ENCODE data around the gene SOX1. TPM values are rescaled to one million over a fixed set of nuclear protein-coding genes. Genes with fewer than 3 reads are reported as not detected.

The SOX1 gene
- total RNA-seq, 4 donors from 2014 or later, result 0.23 to 0.93 TPM; not detected in 2

- Histone ChIP-seq H3K36me3 (no peaks in the 10 kb centered on the region), H3K9me3 (no peaks in the 10 kb centered on the region), H3K4me1 (peaks cover 0 to 28% (median 0%) of the 10 kb centered on the region in 3 donors), H3K27ac (no peak overlapping the region), H3K4me3 (no peak overlapping the region), H3K27me3 (peaks cover 97% of the 10 kb centered on the region)
- WGBS, 2 donors (ENCODE audit: low coverage in 1 of 2), result no CpG with 5 or more reads among the region's 44 CpGs
- TF ChIP-seq POLR2A (IDR thresholded peaks at IDR 0.05) (no peak), POLR2AphosphoS5 (IDR thresholded peaks at IDR 0.05) (no peak), EP300 (IDR thresholded peaks at IDR 0.05) (no peak)
- TF ChIP-seq, protein P1, sequence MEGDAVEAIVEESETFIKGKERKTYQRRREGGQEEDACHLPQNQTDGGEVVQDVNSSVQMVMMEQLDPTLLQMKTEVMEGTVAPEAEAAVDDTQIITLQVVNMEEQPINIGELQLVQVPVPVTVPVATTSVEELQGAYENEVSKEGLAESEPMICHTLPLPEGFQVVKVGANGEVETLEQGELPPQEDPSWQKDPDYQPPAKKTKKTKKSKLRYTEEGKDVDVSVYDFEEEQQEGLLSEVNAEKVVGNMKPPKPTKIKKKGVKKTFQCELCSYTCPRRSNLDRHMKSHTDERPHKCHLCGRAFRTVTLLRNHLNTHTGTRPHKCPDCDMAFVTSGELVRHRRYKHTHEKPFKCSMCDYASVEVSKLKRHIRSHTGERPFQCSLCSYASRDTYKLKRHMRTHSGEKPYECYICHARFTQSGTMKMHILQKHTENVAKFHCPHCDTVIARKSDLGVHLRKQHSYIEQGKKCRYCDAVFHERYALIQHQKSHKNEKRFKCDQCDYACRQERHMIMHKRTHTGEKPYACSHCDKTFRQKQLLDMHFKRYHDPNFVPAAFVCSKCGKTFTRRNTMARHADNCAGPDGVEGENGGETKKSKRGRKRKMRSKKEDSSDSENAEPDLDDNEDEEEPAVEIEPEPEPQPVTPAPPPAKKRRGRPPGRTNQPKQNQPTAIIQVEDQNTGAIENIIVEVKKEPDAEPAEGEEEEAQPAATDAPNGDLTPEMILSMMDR (IDR thresholded peaks at IDR 0.05), result no peak
- ATAC-seq, result no peak
Measured at GRCh38 chr13:112104881-112105234, 37.9 kb downstream of the SOX1 start.

DNA sequence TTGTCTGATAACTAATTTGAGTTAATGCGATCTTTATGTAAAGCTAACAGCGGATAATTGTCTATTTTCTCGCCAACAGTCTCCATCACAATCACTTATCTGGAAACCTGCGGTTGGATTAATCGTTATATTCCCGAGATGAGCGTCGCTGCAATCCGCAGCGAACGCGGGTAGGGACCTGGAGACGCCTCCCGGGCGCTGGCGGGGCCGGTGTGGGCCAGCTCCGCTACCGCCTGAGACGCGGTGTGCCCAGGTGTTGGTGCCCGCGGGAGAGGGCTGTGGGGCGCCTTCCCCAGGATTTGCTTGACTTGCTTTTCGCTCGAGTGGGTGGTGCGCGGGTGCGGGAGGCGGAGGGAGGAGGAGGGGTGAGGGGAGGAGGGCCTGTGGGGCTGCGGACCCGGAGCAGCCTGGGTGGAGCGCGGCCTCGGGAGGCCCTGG, 38.3 kb downstream of the SOX1 start:
- no peak for TF ChIP-seq EP300 (IDR thresholded peaks at IDR 0.05)
- no peak for TF ChIP-seq POLR2A (IDR thresholded peaks at IDR 0.05)
- no peak for TF ChIP-seq POLR2AphosphoS5 (IDR thresholded peaks at IDR 0.05)
- TF ChIP-seq, protein P1 (IDR thresholded peaks at IDR 0.05), result no peak
- peaks cover 99% of the 10 kb centered on the region for H3K27me3 ChIP-seq
- ATAC-seq, result no peak
- H3K4me3 ChIP-seq, result no peak overlapping the region
- H3K27ac ChIP-seq, result no peak overlapping the region
- no peaks in the 10 kb centered on the region for H3K36me3 ChIP-seq
- WGBS, 2 donors (ENCODE audit: low coverage in 1 of 2), result 0% methylated on average over 1 to 21 of the region's 35 CpGs
- no peaks in the 10 kb centered on the region for H3K9me3 ChIP-seq
- H3K4me1 ChIP-seq, result peaks cover 0 to 28% (median 0%) of the 10 kb centered on the region in 3 donors

DNA sequence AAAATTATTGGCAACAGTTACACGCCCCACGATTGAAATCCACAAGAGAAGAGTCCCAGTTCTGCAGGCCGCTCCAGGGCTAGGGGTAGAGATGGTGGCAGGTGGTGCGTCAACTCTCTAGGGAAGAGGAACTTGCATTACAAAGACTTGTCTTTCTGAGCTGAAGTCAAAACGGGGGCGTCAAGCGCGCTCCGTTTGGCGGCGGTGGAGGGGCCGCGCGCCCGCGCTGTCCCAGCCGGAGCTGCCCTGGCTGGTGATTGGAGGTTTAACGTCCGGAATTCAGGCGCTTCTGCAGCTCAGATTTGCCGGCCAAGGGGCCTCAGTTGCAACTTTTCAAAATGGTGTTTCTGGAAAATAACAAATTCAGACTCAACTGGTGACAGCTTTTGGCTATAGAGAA, 38.9 kb downstream of the SOX1 start:
- no peak for ATAC-seq
- H3K4me1 ChIP-seq, result peaks cover 0 to 28% (median 0%) of the 10 kb centered on the region in 3 donors
- H3K4me3 ChIP-seq, result no peak overlapping the region
- H3K9me3 ChIP-seq, result no peaks in the 10 kb centered on the region
- no peaks in the 10 kb centered on the region for H3K36me3 ChIP-seq
- H3K27ac ChIP-seq, result no peak overlapping the region
- TF ChIP-seq EP300 (IDR thresholded peaks at IDR 0.05), result no peak
- no peak for TF ChIP-seq POLR2AphosphoS5 (IDR thresholded peaks at IDR 0.05)
- no peak for TF ChIP-seq POLR2A (IDR thresholded peaks at IDR 0.05)
- TF ChIP-seq, protein P1 (IDR thresholded peaks at IDR 0.05), result no peak
- 0% methylated on average over 4 of the region's 21 CpGs; no CpG with 5 or more reads in 1 of the 2 donors for WGBS, 2 donors (ENCODE audit: low coverage in 1 of 2)
- peaks cover 98% of the 10 kb centered on the region for H3K27me3 ChIP-seq

- no peak for ATAC-seq
- no peak for TF ChIP-seq EP300 (IDR thresholded peaks at IDR 0.05)
- no peak for TF ChIP-seq POLR2AphosphoS5 (IDR thresholded peaks at IDR 0.05)
- no peak for TF ChIP-seq POLR2A (IDR thresholded peaks at IDR 0.05)
- TF ChIP-seq, protein P1 (IDR thresholded peaks at IDR 0.05), result no peak
- peaks cover 95% of the 10 kb centered on the region for H3K27me3 ChIP-seq
- H3K4me1 ChIP-seq, result peaks cover 0 to 28% (median 0%) of the 10 kb centered on the region in 3 donors
- H3K36me3 ChIP-seq, result no peaks in the 10 kb centered on the region
- H3K27ac ChIP-seq, result no peak overlapping the region
- H3K9me3 ChIP-seq, result no peaks in the 10 kb centered on the region
- H3K4me3 ChIP-seq, result no peak overlapping the region
- 4 to 25% methylated on average over 2 to 22 of the region's 36 CpGs for WGBS, 2 donors (ENCODE audit: low coverage in 1 of 2)
Measured at GRCh38 chr13:112106478-112107141, 39.7 kb downstream of the SOX1 start.

- WGBS, 2 donors (ENCODE audit: low coverage in 1 of 2), result 17% methylated on average over 5 of the region's 18 CpGs; no CpG with 5 or more reads in 1 of the 2 donors
- no peak for ATAC-seq
- H3K9me3 ChIP-seq, result no peaks in the 10 kb centered on the region
- peaks cover 0 to 28% (median 0%) of the 10 kb centered on the region in 3 donors for H3K4me1 ChIP-seq
- TF ChIP-seq, protein P1 (IDR thresholded peaks at IDR 0.05), result no peak
- TF ChIP-seq POLR2AphosphoS5 (IDR thresholded peaks at IDR 0.05) (no peak), POLR2A (IDR thresholded peaks at IDR 0.05) (no peak), EP300 (IDR thresholded peaks at IDR 0.05) (no peak)
- no peaks in the 10 kb centered on the region for H3K36me3 ChIP-seq
- H3K4me3 ChIP-seq, result no peak overlapping the region
- no peak overlapping the region for H3K27ac ChIP-seq
- peaks cover 93% of the 10 kb centered on the region for H3K27me3 ChIP-seq
Measured at GRCh38 chr13:112107289-112107688, 40.3 kb downstream of the SOX1 start.

All from gastroesophageal sphincter (tissue), 4 donors.